ENCODE results near the gene CYB5R3. TPM values are rescaled to one million over a fixed set of nuclear protein-coding genes. Genes with fewer than 3 reads are reported as not detected.
"Not testable (repeated sequence)": the region's sequence is repeated elsewhere in the genome, so short reads cannot be mapped to it uniquely, and the experiment has no call there.

The CYB5R3 gene
- total RNA-seq, 1 donor from 2014 or later = 148 TPM

- Mint-ChIP-seq H3K4me1 (ENCODE audit: low read depth, unreplicated experiment) (peaks cover 6% of the 10 kb centered on the region), H3K27me3 (ENCODE audit: unreplicated experiment) (peaks cover 1% of the 10 kb centered on the region), H3K4me3 (ENCODE audit: unreplicated experiment) (no peak overlapping the region), H3K9me3 (ENCODE audit: unreplicated experiment) (peaks cover 8% of the 10 kb centered on the region), H3K36me3 (ENCODE audit: unreplicated experiment) (no peaks in the 10 kb centered on the region), H3K27ac (ENCODE audit: unreplicated experiment) (peak overlapping the region; percentile 22)
- TF ChIP-seq CTCF (IDR thresholded peaks at IDR 0.05; ENCODE audit: partially characterized antibody, unreplicated experiment) = no peak
- no peak for DNase-seq
Measured at GRCh38 chr22:42585096-42585495, 64.1 kb downstream of the CYB5R3 start.

DNA sequence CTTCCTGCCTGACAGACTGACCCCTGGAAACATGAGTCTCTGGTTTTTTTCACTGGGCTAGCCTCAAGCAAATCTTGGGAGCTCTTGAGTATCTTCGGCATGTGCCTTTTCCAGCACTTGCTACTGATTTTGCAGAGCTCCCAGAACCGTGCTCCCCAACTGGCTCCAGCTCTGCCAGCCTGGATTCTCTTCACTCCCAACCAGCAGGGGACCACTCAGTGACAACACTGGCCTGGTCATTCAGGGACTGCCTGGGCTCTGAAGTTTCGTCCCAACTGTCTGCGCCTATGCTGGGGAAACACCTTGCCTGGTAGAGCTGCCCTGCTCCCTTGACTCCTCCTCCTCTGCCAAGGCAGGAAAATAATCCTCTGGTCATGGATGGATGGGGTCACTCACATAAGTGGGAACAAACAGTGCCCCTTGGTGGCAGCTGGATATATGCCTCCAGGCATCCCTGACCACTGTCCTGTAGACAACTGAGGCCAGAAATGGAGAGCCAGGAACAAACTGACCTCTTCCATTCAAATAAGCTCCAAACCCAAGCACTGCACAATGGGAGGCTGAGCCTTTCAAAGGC, 64.7 kb downstream of the CYB5R3 start:
- no peak overlapping the region for H3K27ac Mint-ChIP-seq (ENCODE audit: unreplicated experiment)
- peaks cover 8% of the 10 kb centered on the region for H3K9me3 Mint-ChIP-seq (ENCODE audit: unreplicated experiment)
- peaks cover 6% of the 10 kb centered on the region for H3K4me1 Mint-ChIP-seq (ENCODE audit: low read depth, unreplicated experiment)
- peaks cover 1% of the 10 kb centered on the region for H3K27me3 Mint-ChIP-seq (ENCODE audit: unreplicated experiment)
- no peaks in the 10 kb centered on the region for H3K36me3 Mint-ChIP-seq (ENCODE audit: unreplicated experiment)
- no peak for DNase-seq
- H3K4me3 Mint-ChIP-seq (ENCODE audit: unreplicated experiment) = no peak overlapping the region
- no peak for TF ChIP-seq CTCF (IDR thresholded peaks at IDR 0.05; ENCODE audit: partially characterized antibody, unreplicated experiment)

GRCh38 chr22:42582987-42583386, 66.2 kb downstream of the CYB5R3 start:
- Mint-ChIP-seq H3K27ac (ENCODE audit: unreplicated experiment) (no peak overlapping the region), H3K36me3 (ENCODE audit: unreplicated experiment) (no peaks in the 10 kb centered on the region), H3K4me1 (ENCODE audit: low read depth, unreplicated experiment) (peaks cover 6% of the 10 kb centered on the region), H3K9me3 (ENCODE audit: unreplicated experiment) (peaks cover 8% of the 10 kb centered on the region), H3K4me3 (ENCODE audit: unreplicated experiment) (no peak overlapping the region), H3K27me3 (ENCODE audit: unreplicated experiment) (peaks cover 1% of the 10 kb centered on the region)
- no peak for TF ChIP-seq CTCF (IDR thresholded peaks at IDR 0.05; ENCODE audit: partially characterized antibody, unreplicated experiment)
- no peak for DNase-seq

DNA sequence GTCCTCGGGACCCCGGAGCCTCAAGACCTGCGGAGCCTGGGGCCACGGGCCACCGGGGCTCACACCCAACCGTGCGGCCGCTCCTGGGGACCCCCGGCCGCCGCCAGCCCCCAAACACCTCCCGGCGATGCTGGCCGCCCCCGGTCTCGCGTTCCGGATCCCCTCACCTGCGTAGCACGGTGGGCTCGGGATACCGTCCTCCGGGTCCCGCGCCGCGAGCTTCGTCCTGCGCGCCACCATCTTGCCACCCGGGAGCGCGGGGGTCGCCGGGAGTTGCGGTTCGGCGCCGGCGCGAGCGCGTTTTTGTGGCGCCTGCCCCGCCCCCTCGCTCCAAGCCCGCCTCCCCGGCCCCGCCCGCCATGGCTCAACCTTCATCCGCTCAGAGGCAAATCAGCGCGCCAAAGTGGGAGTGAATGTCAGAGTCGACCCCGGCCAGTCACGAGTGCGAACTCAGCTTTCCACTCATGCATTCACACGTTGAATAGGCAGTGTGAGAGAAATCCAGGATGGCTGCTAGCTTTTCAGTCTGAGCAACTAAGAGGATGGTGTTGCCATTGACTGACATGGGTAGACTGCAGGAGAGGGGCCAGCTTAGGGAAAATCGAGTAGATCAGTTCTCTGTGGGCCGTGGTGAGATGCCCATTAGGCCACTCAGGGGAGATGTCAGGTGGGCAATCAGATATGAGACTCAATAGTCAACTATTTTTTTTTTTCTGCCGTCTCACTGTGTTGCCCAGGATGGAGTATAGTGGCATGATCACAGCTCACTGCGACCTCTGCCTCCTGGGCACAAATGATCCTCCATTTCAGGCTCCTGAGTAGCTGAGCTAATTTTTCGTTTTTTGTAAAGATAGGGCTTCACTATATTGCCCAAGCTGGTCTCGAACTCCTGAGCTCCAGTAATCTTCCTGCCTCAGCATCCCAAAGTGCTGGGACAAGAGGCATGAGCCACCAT, 67.2 kb downstream of the CYB5R3 start:
- H3K9me3 Mint-ChIP-seq (ENCODE audit: unreplicated experiment) = peaks cover 8% of the 10 kb centered on the region
- peaks cover 1% of the 10 kb centered on the region for H3K27me3 Mint-ChIP-seq (ENCODE audit: unreplicated experiment)
- peaks cover 6% of the 10 kb centered on the region for H3K4me1 Mint-ChIP-seq (ENCODE audit: low read depth, unreplicated experiment)
- H3K4me3 Mint-ChIP-seq (ENCODE audit: unreplicated experiment) = peak overlapping the region; percentile 88
- DNase-seq = peak; percentile 89
- no peaks in the 10 kb centered on the region for H3K36me3 Mint-ChIP-seq (ENCODE audit: unreplicated experiment)
- no peak for TF ChIP-seq CTCF (IDR thresholded peaks at IDR 0.05; ENCODE audit: partially characterized antibody, unreplicated experiment)
- peak overlapping the region; percentile 62 for H3K27ac Mint-ChIP-seq (ENCODE audit: unreplicated experiment)

GRCh38 chr22:42581194-42581761, 67.9 kb downstream of the CYB5R3 start:
- peak overlapping the region; percentile 62 for H3K27ac Mint-ChIP-seq (ENCODE audit: unreplicated experiment)

DNA sequence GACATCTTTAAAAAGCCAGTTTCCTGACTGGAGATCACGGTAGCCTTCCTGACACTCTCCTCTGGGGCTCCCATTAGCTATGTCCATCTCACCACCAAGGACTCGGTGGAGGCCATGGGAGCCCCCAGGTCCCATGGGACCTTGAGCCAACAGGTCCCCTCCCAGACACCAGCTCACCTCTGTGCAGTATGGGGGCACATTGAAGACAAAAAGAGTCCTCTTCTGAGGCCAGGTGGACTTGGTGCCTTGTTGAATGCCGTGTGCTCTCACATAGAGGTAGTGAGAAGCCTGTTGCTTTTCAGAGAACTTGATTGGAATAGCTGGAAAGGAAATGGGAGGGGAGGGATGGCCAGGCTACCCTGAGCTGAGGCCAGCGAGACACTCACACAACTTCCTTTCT, 69.2 kb downstream of the CYB5R3 start:
- not testable (repeated sequence) for H3K4me3 Mint-ChIP-seq (ENCODE audit: unreplicated experiment); H3K36me3 Mint-ChIP-seq (ENCODE audit: unreplicated experiment); H3K9me3 Mint-ChIP-seq (ENCODE audit: unreplicated experiment); H3K27me3 Mint-ChIP-seq (ENCODE audit: unreplicated experiment); H3K27ac Mint-ChIP-seq (ENCODE audit: unreplicated experiment); DNase-seq; H3K4me1 Mint-ChIP-seq (ENCODE audit: low read depth, unreplicated experiment)

More at GRCh38 chr22:42581194-42581761, 67.9 kb downstream of the CYB5R3 start:
- H3K4me3 Mint-ChIP-seq (ENCODE audit: unreplicated experiment) = peak overlapping the region; percentile 96
- H3K4me1 Mint-ChIP-seq (ENCODE audit: low read depth, unreplicated experiment); H3K36me3 Mint-ChIP-seq (ENCODE audit: unreplicated experiment); DNase-seq; H3K9me3 Mint-ChIP-seq (ENCODE audit: unreplicated experiment); H3K27me3 Mint-ChIP-seq (ENCODE audit: unreplicated experiment): not testable (repeated sequence)

Data from glutamatergic neuron (in vitro differentiated cells).